Neural cell (in vitro differentiated cells): ENCODE data around the gene IFNGR1.

ENCODE experiments used
- CTCF ChIP-seq: fragments of 450-650 bp; IDR thresholded peaks from 2 replicates; pipeline ENCODE4 v1.5.1; 2014; ENCODE audit warnings: antibody characterized with exemption, mild to moderate bottlenecking, moderate library complexity; ENCODE audit not compliant: poor library complexity, severe bottlenecking
- EP300 ChIP-seq: fragments of 450-650 bp; conservative IDR thresholded peaks from 2 replicates; pipeline ENCODE4 v1.6.1; 2014; ENCODE audit warnings: antibody characterized with exemption, mild to moderate bottlenecking, moderate library complexity; ENCODE audit not compliant: poor library complexity, severe bottlenecking
- MXI1 ChIP-seq: fragments of 450-650 bp; conservative IDR thresholded peaks from 2 replicates; pipeline ENCODE4 v1.6.1; 2014; ENCODE audit warnings: antibody characterized with exemption, mild to moderate bottlenecking; ENCODE audit not compliant: poor library complexity, severe bottlenecking
- TAF1 ChIP-seq: IDR thresholded peaks from 2 replicates; pipeline ENCODE4 v1.6.1; 2012; ENCODE audit warnings: low read depth

DNA sequence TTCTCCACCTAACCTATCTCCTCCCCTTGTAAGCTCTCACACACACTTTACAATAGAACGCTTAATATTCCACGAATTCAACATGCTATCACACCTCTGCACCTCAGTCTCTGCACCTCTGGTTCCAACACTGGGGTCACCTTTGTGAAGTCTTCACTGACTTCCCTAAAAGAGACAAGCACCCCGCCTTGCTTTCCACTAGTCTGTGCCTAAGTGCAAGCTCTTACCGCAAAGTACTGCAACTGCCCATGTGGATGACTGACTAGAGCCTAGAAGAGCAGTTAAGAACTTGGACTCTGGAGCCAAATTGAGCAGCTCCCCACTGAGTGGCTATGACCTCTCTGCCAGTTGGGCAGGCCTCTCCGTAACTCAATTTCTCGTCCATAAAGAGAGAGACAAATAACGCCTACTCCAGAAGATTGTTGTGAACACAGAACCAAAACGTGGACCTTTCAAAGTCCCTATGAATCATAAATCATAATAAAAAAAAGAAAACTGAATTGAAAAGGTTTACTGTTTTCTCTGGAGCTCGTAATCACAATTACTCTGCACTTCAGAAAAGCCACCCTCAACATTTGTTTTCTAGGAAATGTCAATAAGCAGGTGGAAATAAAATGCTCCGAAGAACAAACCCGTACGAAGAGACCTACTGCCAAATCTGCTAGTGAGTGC, 1.2 kb downstream of the IFNGR1 start:
- TF ChIP-seq CTCF (no peak), MXI1 (no peak), EP300 (no peak), TAF1 (peak; percentile 44)
